ENCODE results near the gene MOGAT3.

MOGAT3 gene

GRCh38 chr7:101159696-101160674 lies 40.9 kb downstream of the MOGAT3 start:
- DNase-seq = no peak

- no peak for DNase-seq
These were observed 43.8 kb downstream of the MOGAT3 start for GRCh38 chr7:101156866-101157589.

- no peak for DNase-seq
These were observed 44.6 kb downstream of the MOGAT3 start for GRCh38 chr7:101156277-101156676.

GRCh38 chr7:101155303-101155702 lies 45.5 kb downstream of the MOGAT3 start:
- DNase-seq = no peak

GRCh38 chr7:101154693-101155102 lies 46.1 kb downstream of the MOGAT3 start:
- DNase-seq = no peak

GRCh38 chr7:101153969-101154692 lies 46.7 kb downstream of the MOGAT3 start, which contains the start of gene AP1S1:
Gene AP1S1, plus strand, starts transcription at chr7:101154476. Its CDS starts 39 bp downstream, at chr7:101154515.
- peak; percentile 73 for DNase-seq

- DNase-seq = no peak
These were observed 48.8 kb downstream of the MOGAT3 start for GRCh38 chr7:101151908-101152651.
